Right atrium auricular region (tissue), 2 donors: ENCODE results near the gene PTPN1. TPM values are rescaled to one million over a fixed set of nuclear protein-coding genes. Genes with fewer than 3 reads are reported as not detected.
"Not testable (repeated sequence)": the region's sequence is repeated elsewhere in the genome, so short reads cannot be mapped to it uniquely, and the experiment has no call there.

Source experiments
- DNase-seq: peaks from one replicate; pipeline ENCODE4 v3.0.0-alpha.2; 2019; ENCODE audit warnings: low spot score
- H3K27ac ChIP-seq, 2 donors: fragments of 200-600 bp; sonication (generic); 1 replicate in 1 of 2; 2 replicates in 1 of 2; pipeline ENCODE4 v1.5.1; 2016 to 2019
- H3K27me3 ChIP-seq, 2 donors: fragments of 200-600 bp; sonication (generic); one replicate each; pipeline versions ENCODE4 v1.5.1 to v1.6.0; 2017 to 2019
- H3K36me3 ChIP-seq: fragments of 200-600 bp; sonication (generic); one replicate; pipeline ENCODE4 v1.5.1; 2016
- H3K4me1 ChIP-seq, 2 donors: fragments of 200-600 bp; sonication (generic); one replicate each; pipeline versions ENCODE4 v1.5.1 to v1.6.0; 2017 to 2019
- H3K4me3 ChIP-seq, 2 donors: fragments of 200-600 bp; sonication (generic); 1 replicate in 1 of 2; 2 replicates in 1 of 2; pipeline ENCODE4 v1.5.1; 2017 to 2019; ENCODE audit warnings: mild to moderate bottlenecking in 1 of 2, moderate library complexity in 1 of 2
- H3K9me3 ChIP-seq, 2 donors: fragments of 200-600 bp; sonication (generic); one replicate each; pipeline ENCODE4 v1.5.1; 2019
- total RNA-seq, 2 donors: library from RNA; depleted of rRNA; stranded (reverse); fragments of >200 nt; gene quantifications; one replicate each; pipeline ENCODE4 v1.1.0, GENCODE V29; 2016
- TF ChIP-seq, protein P1 (sequence below), 2 donors: fragments of 200-600 bp; sonication (generic); IDR thresholded peaks; one replicate each; pipeline ENCODE4 v1.5.1; 2019; ENCODE audit warnings: antibody characterized with exemption in 2 of 2

PTPN1 gene
- total RNA-seq, 2 donors from 2014 or later = 28.1 to 38.7 TPM

DNA sequence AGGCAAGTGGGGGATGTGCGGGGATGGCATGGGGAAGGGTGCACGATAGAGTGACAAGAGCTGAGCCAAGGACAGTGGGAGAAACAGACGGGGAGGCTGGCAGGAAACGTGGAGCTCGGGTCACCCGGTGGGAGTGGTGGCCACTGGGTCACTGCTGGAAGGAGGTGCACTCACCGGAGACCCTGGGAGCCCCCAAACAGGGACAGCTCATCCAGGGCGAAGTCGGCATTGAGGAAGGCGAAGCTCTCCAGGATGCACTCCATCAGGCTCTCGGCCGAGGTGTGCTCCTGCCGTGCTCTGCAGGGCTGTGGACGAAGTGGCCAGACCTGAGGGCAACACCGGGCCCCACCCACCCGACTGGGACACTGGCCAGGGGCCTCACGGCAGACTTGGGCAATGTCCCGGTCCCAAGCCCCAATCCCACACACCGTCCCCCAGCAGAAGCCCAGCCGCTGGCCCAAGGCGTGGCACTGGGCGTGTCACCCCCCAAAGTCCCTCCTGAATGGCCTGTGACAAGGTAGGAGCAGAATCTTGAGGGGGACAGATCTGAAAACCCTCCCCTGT lies 87.3 kb downstream of the PTPN1 start:
- H3K36me3 ChIP-seq = no peaks in the 10 kb centered on the region
- no peaks in the 10 kb centered on the region for H3K9me3 ChIP-seq
- TF ChIP-seq, protein P1, sequence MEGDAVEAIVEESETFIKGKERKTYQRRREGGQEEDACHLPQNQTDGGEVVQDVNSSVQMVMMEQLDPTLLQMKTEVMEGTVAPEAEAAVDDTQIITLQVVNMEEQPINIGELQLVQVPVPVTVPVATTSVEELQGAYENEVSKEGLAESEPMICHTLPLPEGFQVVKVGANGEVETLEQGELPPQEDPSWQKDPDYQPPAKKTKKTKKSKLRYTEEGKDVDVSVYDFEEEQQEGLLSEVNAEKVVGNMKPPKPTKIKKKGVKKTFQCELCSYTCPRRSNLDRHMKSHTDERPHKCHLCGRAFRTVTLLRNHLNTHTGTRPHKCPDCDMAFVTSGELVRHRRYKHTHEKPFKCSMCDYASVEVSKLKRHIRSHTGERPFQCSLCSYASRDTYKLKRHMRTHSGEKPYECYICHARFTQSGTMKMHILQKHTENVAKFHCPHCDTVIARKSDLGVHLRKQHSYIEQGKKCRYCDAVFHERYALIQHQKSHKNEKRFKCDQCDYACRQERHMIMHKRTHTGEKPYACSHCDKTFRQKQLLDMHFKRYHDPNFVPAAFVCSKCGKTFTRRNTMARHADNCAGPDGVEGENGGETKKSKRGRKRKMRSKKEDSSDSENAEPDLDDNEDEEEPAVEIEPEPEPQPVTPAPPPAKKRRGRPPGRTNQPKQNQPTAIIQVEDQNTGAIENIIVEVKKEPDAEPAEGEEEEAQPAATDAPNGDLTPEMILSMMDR (IDR thresholded peaks at IDR 0.05) = no peak
- DNase-seq = no peak
- no peak overlapping the region for H3K4me3 ChIP-seq
- H3K27me3 ChIP-seq = no peaks in the 10 kb centered on the region
- H3K4me1 ChIP-seq = peaks cover 0 to 31% of the 10 kb centered on the region in 2 donors
- H3K27ac ChIP-seq = no peak overlapping the region

DNA sequence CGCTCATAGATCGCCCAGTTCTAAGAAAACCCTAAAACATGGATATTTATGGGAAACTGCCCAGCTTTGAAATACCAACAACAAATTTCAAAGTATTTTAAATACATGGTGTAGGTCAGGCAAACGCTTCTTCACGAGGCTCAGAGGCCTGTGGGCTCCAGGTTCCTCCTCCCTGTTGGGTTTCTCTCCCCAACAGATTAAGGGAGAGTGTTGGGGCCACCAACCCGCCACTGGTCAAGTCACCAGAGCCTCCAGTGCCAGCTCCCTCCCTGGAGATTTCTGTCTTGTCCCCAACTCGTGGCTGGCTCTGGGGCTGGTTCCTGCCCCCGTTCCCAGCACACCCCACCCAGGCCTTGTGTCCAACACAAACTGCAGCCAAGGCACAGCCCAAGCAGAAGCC lies 87.9 kb downstream of the PTPN1 start:
- no peak overlapping the region for H3K27ac ChIP-seq
- H3K36me3 ChIP-seq = no peaks in the 10 kb centered on the region
- peaks cover 0 to 25% of the 10 kb centered on the region in 2 donors for H3K4me1 ChIP-seq
- no peak for DNase-seq
- H3K4me3 ChIP-seq = no peak overlapping the region
- TF ChIP-seq, protein P1 (IDR thresholded peaks at IDR 0.05) = no peak
- H3K9me3 ChIP-seq = no peaks in the 10 kb centered on the region
- no peaks in the 10 kb centered on the region for H3K27me3 ChIP-seq

DNA sequence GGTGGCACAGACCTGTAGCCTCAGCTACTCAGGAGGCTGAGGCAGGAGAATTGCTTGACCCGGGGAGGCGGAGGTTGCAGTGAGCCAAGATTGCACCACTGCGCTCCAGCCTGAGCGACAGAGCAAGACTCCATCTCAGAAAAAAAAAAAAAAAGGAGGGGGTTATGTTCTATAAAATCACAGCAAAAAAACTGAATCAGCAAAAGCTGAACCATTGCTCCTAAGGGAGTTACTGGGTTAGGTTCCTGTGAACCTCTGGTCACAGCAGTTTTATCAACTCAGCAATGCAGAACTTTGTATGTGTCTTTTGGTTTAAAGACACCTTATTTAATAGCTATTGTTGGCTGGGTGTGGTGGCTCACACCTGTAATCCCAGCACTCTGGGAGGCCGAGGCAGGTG lies 88.6 kb downstream of the PTPN1 start:
- H3K27ac ChIP-seq, H3K9me3 ChIP-seq, H3K27me3 ChIP-seq, H3K36me3 ChIP-seq, DNase-seq, H3K4me3 ChIP-seq: not testable (repeated sequence)
- peaks cover 0 to 20% of the 10 kb centered on the region in 2 donors for H3K4me1 ChIP-seq

DNA sequence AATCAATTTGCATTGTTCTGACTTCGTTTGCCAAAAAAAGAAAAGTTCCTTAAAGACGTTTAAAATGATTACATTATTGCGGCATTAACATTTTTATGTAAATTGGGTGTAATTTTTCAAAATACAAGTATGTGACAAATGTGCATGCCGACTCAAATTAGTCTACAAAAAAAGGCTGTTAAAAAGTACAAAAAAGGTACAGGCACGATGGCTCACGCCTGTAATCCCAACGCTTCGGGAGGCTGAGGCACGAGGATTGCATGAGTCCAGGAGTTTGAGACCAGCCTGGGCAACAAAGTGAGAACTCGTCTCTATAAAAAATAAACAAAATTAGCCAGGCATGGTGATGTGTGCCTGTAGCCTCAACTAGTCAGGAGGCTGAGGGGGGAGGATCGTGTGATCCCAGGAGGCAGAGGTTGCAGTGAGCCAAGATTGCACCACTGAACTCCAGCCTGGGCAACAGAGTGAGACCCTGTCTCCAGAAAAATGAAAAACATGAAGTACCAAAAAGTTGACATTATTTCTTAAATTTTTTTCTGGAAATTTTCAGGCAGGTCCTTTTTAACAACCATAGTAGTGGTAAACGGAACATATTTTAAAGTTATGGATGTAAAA lies 90.2 kb downstream of the PTPN1 start:
- no peaks in the 10 kb centered on the region for H3K9me3 ChIP-seq
- no peaks in the 10 kb centered on the region for H3K36me3 ChIP-seq
- no peaks in the 10 kb centered on the region for H3K27me3 ChIP-seq
- TF ChIP-seq, protein P1 (IDR thresholded peaks at IDR 0.05) = no peak
- no peak overlapping the region for H3K4me3 ChIP-seq
- H3K4me1 ChIP-seq = peaks cover 0 to 13% of the 10 kb centered on the region in 2 donors
- no peak overlapping the region for H3K27ac ChIP-seq
- no peak for DNase-seq

DNA sequence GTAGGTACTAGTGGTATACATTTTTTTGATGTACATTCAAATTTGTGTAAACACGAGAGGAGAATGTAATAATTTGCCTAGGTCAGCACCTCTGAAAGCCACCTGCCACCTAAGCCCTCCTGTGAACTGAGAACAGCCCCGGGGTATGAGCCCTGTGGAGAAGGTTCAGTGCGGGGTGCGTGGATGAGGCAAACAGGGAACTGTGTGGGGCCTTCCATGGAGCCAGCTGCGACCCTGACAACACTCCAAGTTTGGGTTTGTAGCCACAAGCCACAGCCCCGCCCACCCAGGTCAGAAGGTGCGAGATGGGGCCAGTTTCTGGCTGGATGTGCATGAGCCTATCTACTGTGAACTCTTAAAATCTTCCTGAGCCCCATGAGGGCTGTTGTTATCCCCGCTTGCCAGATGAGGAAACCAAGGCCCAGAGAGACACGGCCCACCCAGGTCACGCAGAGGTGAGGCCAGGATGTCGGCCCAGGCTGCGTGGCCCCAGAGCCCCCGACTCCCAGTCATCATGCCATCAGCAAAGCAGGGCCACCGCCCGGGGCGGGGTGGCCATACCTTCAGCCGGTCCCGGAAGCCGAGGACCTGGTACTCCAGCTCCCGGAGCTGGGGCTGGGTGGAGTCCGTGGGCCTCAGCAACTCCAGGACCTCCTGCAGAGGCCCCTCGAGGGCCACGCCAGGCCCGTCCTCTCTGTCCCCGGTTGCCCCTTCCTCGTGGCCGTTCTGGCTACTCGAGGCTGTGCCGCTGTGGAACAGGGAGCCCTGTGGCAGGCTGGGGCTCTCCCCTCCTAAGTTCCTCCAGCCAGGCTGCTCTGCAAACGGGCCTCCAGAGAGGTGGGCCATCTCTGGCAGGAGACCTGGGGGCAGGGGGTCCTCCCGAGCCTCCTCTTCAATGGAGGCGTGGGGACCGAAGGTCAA lies 91.6 kb downstream of the PTPN1 start:
- Histone ChIP-seq H3K4me1 (no peaks in the 10 kb centered on the region), H3K27me3 (no peaks in the 10 kb centered on the region), H3K36me3 (no peaks in the 10 kb centered on the region), H3K27ac (no peak overlapping the region), H3K4me3 (no peak overlapping the region), H3K9me3 (no peaks in the 10 kb centered on the region)
- TF ChIP-seq, protein P1 (IDR thresholded peaks at IDR 0.05) = no peak
- no peak for DNase-seq

DNA sequence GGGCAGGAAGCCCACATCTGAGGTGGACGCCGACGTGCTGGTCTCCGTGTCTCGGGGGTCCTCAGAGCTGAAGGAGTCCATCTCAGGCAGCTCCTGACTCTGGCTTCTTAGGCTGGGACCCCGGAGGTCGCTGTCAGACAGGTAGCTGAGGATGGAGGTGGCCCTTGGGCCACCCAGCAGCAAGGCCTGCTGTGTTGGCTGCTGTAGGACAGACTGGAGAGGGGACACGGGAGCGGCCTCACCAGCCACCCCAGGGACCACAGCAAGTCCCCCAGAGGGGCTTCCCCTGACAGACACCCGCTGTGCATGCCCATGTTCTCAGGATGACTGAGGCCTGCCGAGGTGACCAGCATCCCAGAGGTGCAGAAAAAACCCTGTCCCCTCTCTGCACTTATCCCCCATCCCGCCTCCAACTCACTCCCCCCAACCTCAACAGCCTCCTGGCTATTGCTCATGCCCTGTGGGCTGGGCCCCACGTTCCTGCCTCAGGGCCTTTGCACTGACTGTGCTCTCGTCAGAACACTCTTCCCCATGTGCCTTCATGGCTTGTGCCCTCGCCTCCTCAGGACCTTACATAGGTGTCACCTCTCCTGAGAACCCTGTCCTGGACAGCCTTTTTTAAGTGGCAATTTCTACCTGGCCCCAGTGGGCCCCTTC lies 92.4 kb downstream of the PTPN1 start:
- Histone ChIP-seq H3K9me3 (no peaks in the 10 kb centered on the region), H3K4me3 (no peak overlapping the region), H3K27ac (no peak overlapping the region), H3K27me3 (no peaks in the 10 kb centered on the region), H3K36me3 (no peaks in the 10 kb centered on the region), H3K4me1 (no peaks in the 10 kb centered on the region)
- DNase-seq = no peak
- TF ChIP-seq, protein P1 (IDR thresholded peaks at IDR 0.05) = no peak
